GM10266 (cell line): ENCODE data around the gene MYL10.

Source experiments
- DNase-seq: peaks from one replicate; pipeline ENCODE4 v3.0.0; 2012; ENCODE audit errors: extremely low spot score
- CTCF ChIP-seq: IDR thresholded peaks from 2 replicates; pipeline ENCODE4 v1.5.1; 2012; ENCODE audit warnings: mild to moderate bottlenecking, low read depth; ENCODE audit not compliant: control insufficient read depth, insufficient read depth; ENCODE audit errors: missing control alignments

The MYL10 gene

GRCh38 chr7:101590663-101591435, 38.2 kb downstream of the MYL10 start:
- TF ChIP-seq CTCF: no peak
- peak; percentile 3 for DNase-seq

GRCh38 chr7:101589976-101590662, 39.0 kb downstream of the MYL10 start:
- peak; percentile 1 for DNase-seq
- TF ChIP-seq CTCF: no peak

- peak; percentile 5 for DNase-seq
- no peak for TF ChIP-seq CTCF
These were observed 40.0 kb downstream of the MYL10 start for GRCh38 chr7:101589052-101589451.

GRCh38 chr7:101588131-101588935, 40.8 kb downstream of the MYL10 start:
- DNase-seq: peak; percentile 7

GRCh38 chr7:101586906-101587677, 42.0 kb downstream of the MYL10 start:
- TF ChIP-seq CTCF: no peak
- peak; percentile 2 for DNase-seq

More at GRCh38 chr7:101588131-101588935, 40.8 kb downstream of the MYL10 start:
- TF ChIP-seq CTCF: no peak

GRCh38 chr7:101586078-101586905, 42.8 kb downstream of the MYL10 start:
- TF ChIP-seq CTCF: no peak
- no peak for DNase-seq
